AG08396 (cell line): ENCODE measurements around the gene EEF1G.
A peak's percentile ranks its signal among the peaks of the same experiment; 100 is the strongest.
"Not testable (repeated sequence)": the region's sequence is repeated elsewhere in the genome, so short reads cannot be mapped to it uniquely, and the experiment has no call there.

Experiments
- DNase-seq: peaks from one replicate; pipeline ENCODE4 v3.0.0; 2012; ENCODE audit warnings: low spot score, mixed read lengths

Gene EEF1G

DNA sequence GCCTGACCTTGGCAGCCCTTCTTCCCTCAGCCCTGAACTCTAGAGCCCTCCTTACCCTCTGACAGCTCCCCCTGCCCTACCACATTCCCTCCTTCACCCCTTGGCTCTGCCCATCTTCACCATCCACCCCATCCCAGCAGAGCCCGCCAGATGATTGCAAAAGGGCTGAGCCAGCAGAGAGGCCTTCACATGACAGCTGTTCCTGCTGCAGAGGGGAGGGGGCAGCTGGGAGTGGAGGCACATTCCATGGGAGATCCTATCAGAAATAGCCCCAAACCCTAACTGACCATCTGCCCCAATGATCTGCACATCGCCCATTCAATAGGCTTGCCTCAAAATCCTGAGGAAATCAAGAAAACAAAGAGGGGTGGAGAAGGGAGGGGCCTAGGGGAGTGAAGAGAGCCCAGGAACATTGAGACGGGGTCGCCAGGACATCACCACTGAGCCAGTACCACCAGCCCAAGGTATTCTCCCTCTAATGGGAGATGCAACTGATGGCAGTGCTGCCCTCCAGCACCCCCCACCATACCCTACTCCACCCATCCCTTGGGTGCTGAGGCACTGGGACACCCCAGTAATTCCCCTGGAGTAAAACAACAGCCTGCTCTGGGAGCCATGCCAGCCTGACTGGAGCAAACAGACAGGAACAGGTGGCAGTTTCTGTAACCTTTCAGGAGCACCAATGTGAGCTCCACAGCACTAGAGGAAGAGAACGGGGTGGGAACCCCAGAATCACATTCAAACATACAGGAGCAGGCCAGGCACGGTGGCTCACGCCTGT is 19.1 kb downstream of the EEF1G start:
- DNase-seq: no peak

DNA sequence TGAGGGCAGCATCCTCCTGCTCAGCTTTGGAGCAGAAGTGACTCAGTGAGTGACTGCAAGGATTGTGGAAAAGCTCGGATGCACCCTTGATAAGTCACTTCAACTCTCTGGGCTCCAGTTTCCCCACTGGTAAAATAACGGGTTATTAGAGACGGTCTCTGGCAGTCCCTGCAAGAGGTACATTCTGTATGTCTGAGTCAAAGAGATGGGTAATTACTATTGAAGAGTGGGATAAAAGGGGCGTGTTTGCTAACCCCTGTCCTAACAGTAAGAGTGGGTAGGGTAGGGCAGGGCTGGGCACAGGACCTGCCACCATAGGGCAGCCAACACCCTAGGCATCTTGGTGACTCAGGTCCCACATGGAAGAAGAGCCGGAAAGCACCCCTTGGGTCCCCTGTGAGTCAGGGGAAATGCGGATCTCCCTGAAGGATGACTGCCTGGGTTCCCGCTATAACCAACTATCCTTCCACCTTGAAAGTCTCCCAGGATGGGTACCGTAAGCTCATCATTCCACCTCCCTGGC is 19.8 kb downstream of the EEF1G start:
- DNase-seq: peak; percentile 66

DNA sequence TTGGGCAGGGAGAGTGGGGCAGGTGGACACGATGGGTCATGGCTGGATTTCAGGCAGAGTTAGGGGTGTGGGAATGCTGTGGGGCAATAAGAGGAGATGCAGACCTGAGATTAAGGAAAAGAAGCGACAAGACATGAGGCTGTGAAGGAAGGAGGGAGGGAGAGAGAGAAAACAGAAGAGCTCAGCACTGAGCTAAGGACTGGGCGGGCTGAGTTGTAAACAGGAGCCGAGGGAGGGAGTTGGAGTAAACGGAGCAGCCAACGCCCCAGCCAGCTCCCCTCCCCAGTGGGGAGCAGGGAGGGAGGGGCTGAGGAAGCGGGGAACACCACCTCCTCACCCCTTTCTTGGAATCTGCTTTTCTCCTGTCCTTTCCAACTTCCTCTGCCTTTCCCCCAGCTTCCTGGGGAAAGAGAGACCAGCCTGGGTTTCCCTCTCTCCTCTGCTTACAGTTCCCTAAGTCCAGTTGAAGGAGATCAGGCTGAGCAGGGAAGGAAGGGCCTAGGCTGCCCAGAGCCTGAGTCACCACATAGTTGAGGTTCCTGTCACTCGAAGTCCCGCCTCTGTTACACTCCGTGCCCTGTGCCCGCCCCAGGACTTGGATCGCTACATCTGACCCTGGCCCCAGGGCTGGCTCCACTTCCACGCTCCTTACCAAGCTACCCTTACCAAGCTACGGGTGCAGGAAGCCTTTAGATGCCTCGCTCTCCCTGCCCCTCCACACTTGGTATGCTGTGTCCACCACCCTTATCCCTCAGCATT is 20.4 kb downstream of the EEF1G start:
- peak; percentile 85 for DNase-seq

DNA sequence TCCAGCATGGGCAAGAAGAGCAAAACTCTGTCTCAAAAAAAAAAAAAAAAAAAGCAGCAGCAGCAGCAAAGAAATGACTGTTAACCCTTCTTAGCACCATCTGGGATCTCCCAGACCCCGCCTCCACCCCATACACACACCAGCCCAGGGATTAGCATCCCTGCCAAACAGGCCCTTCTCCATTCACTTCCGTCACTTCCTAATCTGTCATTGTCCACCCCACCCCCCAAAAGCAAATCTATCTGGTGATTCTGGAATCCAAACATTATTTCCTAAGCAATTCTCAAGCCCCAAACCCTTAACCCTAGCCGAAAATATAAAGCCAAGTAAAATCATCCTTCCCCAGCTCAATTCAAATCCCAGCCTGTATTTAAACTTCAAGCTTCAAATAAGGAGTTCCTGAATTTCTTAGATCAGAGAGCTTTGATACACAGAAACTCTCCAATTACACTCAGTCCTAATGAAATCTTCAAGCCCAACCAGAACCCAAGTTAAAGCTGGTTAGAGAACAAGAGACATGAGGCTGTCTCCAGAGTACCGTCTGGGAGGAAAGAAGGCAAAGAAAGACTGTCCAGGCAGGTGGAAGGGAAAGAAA is 21.1 kb downstream of the EEF1G start:
- peak; percentile 49 for DNase-seq

DNA sequence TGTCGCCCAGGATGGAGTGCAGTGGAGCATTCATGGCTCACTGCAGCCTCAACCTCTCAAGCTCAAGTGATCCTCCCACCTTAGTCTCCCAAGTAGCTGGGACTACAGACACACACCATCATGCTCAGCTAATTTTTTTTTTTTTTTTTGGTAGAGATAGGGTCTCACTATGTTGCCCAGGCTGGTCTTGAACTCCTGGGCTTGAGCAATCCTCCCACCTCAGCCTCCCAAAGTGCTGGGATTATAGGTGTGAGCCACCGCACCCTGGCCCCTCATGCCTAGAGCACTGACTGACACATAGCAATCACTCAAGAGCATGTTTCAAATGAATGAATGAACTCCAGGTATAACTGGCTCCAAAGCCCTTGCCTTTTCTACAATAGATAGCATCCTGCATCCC is 23.2 kb downstream of the EEF1G start:
- DNase-seq: not testable (repeated sequence)

DNA sequence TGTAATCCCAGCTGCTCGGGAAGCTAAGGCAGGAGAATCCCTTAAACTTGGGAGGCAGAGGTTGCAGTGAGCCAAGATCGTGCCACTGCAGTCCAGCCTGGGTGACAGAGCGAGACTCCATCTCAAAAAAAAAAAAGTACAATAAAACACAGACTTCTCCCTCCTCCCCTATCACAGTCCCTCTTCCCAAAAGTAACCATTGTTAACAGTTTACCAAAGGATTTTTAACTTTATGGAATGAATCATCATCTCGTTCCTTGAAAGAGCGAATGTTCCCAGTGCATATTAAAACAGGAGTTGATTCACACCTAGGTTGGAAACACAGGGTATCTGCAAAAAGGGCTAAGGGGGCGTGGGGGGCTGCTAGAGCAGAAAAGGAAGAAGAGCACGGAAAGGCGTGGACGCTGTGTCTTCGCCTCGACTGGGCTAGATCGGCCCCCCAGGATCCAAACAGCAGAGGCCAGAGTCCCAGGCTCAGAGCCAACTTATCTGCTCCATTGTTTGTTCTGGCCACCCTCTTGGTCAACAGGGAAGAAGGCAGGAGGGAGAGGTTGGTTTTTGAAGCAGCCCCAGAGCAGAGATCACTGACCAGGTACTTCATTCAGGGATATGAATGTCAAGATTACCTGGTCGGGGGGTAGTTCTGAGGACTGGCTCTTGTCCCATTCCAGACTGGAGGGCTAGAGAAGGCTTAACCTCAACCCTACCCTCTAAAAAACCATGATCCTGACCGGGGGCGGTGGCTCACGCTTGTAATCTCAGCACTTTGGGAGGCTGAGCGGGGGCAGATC is 25.0 kb downstream of the EEF1G start:
- DNase-seq: no peak

DNA sequence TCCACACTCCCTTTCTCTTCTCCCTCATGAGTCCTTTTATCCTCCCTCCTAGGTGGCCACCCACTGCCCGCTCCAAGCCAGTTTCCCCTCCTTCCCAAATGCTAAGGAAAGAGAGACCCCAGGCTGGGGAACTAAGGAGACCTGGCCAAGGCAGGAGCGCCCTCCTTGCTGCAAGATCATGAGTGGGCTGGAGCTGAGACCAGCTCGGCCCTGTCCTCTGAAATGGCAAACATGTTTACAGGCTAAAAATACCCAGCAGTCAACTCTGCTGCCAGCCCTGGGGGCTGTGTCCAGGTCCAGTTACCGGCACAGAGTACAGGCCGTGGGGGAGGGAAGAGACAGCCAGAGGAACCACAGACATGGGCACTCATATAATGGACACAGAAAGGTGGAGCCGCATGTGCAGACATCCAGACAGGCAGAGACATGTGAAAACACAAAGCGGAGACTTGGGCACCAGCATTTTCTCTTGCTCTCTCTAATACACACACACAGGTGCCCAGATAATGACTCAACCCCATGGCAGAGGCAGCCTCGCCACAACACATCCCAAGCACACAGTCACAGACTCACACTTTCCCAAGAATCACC is 25.9 kb downstream of the EEF1G start:
- DNase-seq: no peak

DNA sequence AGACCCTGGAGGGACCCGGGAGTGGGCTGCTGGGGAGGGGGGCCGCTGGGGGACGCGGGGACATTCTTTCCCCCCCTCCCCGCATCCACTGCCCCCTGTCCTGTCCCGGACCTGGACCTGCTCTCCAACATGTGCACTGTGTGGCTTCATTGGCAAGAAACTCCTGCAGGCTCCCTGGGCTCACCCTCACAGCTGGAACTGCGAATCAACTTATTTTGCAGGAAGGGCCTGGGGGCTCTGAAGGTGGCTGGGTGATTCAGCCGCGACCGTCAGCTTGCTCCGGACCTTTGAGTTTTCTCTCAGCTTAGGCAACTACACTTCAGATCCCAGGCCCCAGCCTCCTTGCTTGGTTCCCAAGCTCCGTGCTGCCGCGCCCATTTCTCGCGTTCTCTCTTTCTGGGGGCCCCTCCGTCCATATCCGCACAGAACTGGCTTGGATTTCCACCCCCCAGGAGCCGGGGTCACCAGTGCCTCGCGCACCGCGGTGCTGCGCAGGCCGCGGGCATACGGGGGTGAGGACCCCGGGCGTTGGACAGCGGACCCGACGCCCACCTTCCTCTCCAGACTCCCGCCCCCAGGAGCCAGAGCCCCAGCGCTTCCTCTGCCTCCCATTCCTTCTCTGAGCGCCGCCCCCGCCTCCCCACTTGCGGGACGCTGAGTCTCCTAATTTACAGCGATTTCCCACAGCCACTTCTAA is 26.6 kb downstream of the EEF1G start:
- peak; percentile 60 for DNase-seq

DNA sequence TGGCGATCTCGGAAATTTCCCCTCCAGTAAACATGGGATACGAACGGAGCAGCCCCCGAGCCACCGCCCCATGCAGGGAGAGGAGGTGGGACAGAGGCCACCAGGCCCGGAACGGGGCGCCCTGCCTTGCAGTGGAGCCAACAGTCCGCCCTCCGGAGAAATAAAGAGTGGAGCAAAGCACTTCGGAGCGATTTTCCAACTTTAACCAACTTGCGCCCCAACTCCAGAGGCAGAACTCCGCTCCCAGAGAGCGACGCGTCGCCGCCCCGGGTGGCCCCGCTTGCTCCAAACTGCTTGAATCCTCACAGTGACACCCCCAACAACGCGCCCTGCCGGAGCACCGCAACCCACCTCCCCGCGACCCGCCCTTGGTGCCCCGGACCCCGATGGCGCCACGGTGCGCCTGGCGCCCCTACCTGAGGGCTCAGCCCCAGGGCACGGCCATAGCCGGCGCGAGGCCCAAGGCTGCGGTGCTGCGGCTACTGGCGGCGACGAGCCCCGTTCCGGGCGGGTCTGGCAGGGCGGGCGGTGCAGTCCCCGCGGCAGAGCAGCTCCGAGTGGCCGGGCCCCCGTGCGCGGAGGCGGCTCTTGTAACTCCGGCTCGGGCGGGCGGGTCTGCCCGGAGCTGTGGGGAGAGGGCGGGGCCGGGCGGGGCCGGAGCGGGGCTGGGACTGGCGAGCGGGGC is 27.3 kb downstream of the EEF1G start, which contains the start of gene AHNAK:
TSS of gene AHNAK (minus strand) at position 563 of the 685 bp plus-strand sequence. CDS start 10,708 bp downstream, outside the sequence.
- DNase-seq: peak; percentile 85

DNA sequence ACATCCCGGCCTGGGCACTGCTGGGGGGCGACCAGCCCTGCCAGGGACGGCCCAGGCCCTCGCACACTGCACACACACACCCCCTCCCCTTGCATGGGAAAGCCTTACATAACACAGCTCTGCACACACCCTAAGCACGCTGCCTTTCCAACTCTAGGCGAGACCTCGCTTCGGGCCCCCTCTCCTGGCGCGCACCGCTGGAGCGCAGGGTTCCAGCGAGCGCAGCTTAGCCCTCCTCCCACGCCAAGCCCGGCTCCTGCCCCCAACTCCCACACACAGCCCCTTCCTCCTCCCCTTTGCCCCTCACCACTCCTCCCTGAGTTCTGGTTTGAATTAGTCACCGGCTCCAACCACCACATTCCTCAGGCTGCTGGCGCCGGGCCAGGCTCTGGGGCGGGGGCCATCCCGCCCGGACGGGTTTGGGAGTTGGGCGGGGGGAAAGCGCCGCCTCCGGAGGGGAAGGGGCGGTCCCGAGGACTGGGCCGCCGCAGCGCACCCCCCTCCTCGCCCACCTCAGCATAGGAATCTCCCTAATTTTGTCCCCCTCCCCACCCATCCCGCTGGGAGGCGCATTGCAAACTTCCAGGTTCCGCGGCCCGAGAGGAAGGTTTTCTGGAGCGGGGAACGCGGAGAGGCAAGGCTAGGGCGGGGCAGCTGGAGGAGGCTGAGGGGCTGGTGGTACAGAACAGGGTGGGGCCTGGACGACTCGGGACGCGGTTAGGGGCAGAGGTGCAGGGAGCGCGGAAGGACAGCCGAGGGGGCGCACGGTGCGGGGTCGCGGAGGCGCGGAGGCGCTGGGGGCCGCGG is 28.1 kb downstream of the EEF1G start:
- DNase-seq: peak; percentile 94

DNA sequence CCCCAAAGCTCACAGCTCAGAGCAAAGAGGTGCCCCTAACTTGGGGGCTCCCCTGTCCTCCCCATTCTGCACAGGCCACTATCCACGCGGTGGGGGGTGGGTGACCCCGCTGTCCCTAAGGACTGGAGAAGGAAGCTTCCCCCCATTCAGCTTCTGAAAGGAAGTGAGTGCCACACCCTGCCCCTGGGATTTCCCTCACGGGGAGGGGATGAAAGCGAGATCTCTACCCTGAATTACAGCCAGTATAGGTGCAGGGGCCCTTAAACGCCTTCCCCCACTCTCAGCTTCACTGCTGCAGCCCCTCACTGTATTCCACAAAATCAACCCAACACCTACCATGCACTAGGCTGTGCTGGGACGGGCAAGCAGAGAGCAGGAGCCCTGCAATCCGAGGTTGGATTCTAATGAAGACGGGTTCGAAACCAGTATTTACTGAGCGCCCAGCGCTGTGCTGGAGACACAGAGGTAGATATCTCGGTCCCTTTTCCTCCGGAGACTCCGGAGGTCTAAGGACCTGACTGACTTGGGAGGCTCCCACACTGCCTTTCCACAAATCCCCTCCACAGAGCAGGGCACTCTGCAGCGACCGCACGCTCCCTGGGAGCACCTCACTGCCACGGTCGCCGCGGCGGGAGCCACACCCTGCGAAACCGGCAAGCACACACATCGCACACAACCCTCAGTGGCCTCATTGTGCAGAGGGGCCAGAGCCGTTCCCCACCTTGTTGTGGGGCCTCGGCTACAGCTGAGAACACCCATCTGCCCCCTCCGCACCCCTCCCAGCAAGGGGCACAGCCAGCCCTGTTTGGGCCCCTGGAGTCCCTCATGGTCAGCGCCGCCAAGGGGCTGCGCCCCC is 28.9 kb downstream of the EEF1G start:
- DNase-seq: peak; percentile 24

DNA sequence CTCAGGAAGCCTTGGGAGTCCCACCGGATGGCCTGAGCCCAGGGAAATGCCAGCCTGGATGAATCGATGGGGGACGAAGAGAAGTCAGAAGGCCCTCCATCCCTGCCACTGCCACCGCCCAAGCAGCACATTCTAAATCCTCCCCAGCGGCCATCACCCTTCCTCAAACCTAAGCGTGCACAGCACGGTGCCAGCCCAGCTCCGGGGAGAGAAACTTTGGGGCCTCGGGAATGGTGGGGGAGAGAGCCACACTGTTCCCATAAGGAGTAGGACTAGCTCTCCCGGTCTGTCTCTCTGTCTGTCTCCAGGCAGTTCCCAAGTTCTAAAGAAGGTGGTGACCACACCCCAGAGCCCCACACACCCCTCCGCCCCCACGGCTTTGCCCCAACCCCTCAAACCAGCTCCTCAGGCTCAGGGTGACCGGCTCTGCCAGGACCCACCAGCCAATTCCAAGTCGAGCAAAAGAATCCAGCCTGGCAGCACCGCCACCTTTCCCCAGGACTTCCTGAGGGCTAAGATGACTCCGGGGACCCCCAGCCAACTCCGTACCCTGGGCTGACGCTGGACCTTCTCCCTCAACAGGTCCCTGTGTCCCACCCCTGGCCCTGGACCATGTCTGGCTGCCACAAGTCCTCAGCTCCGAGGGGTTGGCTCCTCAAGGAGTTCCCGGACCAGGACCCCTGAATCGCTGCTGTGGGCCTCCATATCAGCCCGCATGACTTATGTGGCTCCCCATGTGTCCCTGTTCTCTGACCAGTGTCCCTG is 29.8 kb downstream of the EEF1G start:
- no peak for DNase-seq

DNA sequence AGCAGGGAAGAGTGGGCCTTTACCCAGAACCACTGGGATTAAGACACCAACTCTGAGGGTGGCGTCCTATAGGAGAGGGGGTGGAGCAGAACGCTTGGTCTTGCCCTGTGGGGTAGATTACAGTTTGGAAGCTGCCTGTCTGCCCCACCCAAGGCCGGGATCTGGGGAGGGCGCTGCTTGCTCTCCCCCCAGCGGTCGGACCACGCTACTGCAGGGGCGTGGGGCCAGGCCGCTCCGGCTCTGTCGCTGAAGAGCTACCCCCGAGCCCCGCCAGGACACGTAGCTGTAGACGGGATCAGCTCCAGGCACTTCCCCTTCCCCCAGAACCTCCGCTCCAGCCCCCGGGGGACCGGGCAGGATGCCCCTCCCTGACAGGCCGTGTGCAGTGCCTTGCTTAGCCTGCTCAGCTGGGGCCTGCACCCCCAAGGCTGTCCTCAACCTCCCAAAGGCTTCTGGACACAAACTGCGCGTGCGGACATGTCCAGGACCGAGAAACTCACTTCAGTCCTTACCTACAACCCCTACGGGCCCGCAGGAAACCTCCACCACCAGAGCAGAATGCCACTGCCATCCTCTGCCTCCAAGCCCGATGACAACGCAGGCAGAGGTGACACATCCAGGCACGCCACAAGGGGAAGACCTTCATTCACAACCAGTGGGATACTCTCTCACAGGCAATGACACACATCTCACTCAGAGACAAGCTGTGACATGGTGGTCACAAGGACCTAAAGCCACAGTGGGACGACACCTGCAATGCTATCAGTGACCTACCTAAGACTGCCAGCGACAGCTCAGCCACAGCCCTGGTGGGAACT is 30.7 kb downstream of the EEF1G start:
- DNase-seq: peak; percentile 78

DNA sequence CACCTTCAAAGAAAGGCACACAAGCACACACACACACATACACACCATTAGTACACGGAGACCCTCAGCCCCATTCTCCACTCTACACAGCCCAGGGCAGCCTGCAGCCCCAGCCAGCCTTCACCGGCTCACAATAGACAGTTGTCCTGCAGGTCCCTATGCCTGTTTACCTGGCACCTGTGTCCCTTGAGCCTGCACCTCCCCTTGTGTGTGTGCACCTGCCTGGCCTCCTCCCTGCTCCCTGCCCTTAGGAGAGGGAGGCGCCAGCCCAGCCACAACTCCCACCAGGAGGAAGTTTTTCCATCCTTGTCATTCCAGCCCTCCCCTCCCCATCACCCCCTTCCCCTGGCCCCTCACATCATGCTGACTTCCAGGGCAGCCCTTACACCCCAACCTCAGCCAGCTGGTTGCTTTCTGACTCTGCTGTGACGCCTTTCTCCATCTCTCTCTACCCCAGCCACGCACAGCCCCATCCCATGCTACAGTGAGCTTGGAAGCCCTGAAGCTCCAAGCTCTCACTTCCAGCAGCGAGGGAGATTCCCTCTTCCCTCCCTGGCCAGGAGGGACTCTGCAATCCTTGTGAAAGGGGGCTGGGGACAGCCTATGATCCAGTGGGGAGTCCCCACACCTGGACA is 31.5 kb downstream of the EEF1G start:
- DNase-seq: no peak

DNA sequence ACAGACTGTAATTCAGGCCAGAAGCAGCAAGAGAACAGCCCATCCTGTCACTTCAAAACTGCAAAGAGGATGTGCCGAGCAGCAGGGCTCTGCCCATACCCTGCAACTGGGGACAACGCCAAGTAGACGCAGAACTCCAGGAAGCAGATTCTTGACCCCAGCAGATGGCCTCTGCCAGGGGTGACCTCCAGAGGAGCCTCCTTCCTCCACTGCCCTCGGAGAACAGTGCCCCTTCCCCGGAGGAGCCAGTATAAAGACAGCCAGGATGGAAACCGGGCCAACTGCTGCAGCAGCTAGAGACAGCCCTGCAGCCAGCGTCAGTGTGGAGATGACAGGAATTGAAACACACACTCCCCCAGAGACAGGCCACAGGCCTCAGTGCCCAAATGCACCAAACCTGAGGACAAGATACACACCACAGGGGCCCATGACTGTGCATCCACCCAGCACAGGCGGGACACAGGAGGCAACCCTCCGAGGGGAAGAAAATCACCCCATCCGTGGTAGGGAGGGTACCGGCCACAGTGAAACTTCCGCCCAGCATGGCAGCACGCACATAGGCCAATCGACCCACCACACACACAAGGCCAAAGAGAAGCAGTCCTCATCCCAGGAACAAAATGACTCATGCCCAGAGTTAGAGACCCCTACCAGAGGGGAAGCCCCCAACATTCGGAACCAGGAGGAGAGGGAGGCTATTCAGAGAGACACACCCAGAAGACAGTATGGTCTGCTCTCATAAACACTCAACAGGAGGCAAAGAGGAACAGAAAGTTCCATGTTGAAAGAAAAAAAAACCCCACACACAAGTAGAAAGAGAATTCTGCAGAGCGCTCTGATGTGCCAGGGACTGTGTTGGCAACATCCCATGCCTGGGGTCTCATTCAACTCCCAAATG is 32.6 kb downstream of the EEF1G start:
- no peak for DNase-seq
